HepG2 (cell line): Measurements from ENCODE around the gene BAG5.

Experiments used
- BRCA1 ChIP-seq: sonication (generic); formaldehyde crosslinking; IDR thresholded peaks from 2 replicates; pipeline ENCODE4 v1.4.0; 2020; ENCODE audit warnings: missing genetic modification reagents
- FUBP1 ChIP-seq: sonication (generic); formaldehyde crosslinking; IDR thresholded peaks from 2 replicates; pipeline ENCODE4 v1.5.1; 2020; ENCODE audit warnings: missing genetic modification reagents, mild to moderate bottlenecking, borderline replicate concordance
- MBD4 ChIP-seq: IDR thresholded peaks from 2 replicates; pipeline ENCODE4 v1.6.1; 2012; ENCODE audit warnings: low read length, inconsistent platforms, borderline replicate concordance
- MZF1 ChIP-seq: sonication (generic); formaldehyde crosslinking; IDR thresholded peaks from 2 replicates; pipeline ENCODE4 v1.8.1; 2023; ENCODE audit warnings: mild to moderate bottlenecking, missing genetic modification reagents, borderline replicate concordance
- POLR2AphosphoS5 ChIP-seq: IDR thresholded peaks from 2 replicates; pipeline ENCODE4 v1.6.1; 2012; ENCODE audit warnings: low read depth, low read length
- TF ChIP-seq, protein P1 (sequence below): sonication (generic); formaldehyde crosslinking; IDR thresholded peaks from 2 replicates; pipeline ENCODE4 v1.5.0; 2020; ENCODE audit warnings: mild to moderate bottlenecking, missing genetic modification reagents, moderate library complexity
- TF ChIP-seq, protein P2 (sequence below): sonication (generic); formaldehyde crosslinking; IDR thresholded peaks from 2 replicates; pipeline ENCODE4 v1.8.0; 2022; ENCODE audit warnings: missing genetic modification reagents, mild to moderate bottlenecking, inconsistent platforms, borderline replicate concordance

DNA sequence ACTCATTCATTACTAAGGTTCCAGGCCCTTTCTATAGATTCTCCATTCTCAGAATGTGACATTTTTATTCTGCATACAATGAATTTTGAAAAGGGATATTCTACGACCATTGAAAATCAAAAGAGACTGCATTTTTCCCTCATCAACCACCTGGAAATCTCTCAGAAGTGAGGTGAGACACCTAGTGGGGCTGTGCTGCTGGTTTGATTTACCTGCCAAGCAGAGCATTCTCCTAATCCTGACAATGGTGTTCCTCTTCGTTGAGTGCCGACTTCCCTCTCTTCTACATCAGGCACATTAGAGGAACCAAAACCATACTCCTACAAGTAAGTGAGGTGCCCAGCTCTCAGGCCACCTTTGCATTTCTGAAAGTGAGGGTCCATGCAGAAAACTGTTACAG lies 54.7 kb downstream of the BAG5 start:
- TF ChIP-seq MZF1 (no peak), FUBP1 (no peak), MBD4 (no peak), BRCA1 (CRISPR knock-in tag) (no peak), POLR2AphosphoS5 (no peak)
- TF ChIP-seq, protein P1, sequence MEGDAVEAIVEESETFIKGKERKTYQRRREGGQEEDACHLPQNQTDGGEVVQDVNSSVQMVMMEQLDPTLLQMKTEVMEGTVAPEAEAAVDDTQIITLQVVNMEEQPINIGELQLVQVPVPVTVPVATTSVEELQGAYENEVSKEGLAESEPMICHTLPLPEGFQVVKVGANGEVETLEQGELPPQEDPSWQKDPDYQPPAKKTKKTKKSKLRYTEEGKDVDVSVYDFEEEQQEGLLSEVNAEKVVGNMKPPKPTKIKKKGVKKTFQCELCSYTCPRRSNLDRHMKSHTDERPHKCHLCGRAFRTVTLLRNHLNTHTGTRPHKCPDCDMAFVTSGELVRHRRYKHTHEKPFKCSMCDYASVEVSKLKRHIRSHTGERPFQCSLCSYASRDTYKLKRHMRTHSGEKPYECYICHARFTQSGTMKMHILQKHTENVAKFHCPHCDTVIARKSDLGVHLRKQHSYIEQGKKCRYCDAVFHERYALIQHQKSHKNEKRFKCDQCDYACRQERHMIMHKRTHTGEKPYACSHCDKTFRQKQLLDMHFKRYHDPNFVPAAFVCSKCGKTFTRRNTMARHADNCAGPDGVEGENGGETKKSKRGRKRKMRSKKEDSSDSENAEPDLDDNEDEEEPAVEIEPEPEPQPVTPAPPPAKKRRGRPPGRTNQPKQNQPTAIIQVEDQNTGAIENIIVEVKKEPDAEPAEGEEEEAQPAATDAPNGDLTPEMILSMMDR (CRISPR knock-in tag), result no peak
- TF ChIP-seq, protein P2, sequence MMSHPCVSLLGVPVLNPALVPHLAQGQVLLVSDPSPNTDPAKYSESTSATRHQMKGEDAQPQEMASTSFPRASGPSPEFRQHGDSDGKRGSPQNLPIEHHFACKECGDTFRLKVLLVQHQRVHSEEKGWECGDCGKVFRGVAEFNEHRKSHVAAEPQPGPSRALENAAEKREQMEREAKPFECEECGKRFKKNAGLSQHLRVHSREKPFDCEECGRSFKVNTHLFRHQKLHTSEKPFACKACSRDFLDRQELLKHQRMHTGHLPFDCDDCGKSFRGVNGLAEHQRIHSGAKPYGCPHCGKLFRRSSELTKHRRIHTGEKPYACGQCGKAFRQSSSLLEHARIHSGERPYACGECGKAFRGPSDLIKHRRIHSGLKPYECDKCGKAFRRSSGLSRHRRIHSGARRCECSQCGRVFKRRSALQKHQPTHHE (CRISPR knock-in tag), result no peak
